HFFc6 (cell line): ENCODE results near the gene MAPKAP1. TPM values are rescaled to one million over a fixed set of nuclear protein-coding genes. Genes with fewer than 3 reads are reported as not detected.

Source experiments
- DNase-seq: peaks from one replicate; pipeline ENCODE4 v3.0.0-alpha.2; 2018
- H3K27ac Mint-ChIP-seq: 2 replicates; pipeline ENCODE4 v1.8.0; 2020; ENCODE audit warnings: mild to moderate bottlenecking, mixed read lengths
- H3K27me3 Mint-ChIP-seq: 2 replicates; pipeline ENCODE4 v1.8.0; 2021; ENCODE audit warnings: mild to moderate bottlenecking, moderate library complexity, mixed read lengths; ENCODE audit not compliant: insufficient read depth
- H3K36me3 Mint-ChIP-seq: 2 replicates; pipeline ENCODE4 v1.8.0; 2021; ENCODE audit warnings: low read depth, mixed read lengths
- H3K4me1 Mint-ChIP-seq: 2 replicates; pipeline ENCODE4 v1.8.0; 2020; ENCODE audit warnings: low read depth, mixed read lengths
- H3K4me3 Mint-ChIP-seq: 2 replicates; pipeline ENCODE4 v1.8.0; 2020; ENCODE audit warnings: mild to moderate bottlenecking, moderate library complexity, mixed read lengths
- H3K9me3 Mint-ChIP-seq: 2 replicates; pipeline ENCODE4 v1.8.0; 2020; ENCODE audit warnings: mild to moderate bottlenecking, mixed read lengths
- total RNA-seq, 6 experiments: library from RNA; stranded (reverse); fragmentation: NEBNext Ultra II Directional; extraction: Animal tissue kit (Norgen Biotek cat#: 25700); gene quantifications; 2 replicates in 1 of 6; 3 replicates in 5 of 6; pipeline ENCODE4 v1.2.3, GENCODE V29; 2021
- TF ChIP-seq, protein P1 (sequence below): fragments of 200-600 bp; sonication (generic); IDR thresholded peaks from 2 replicates; pipeline ENCODE4 v1.5.0; 2021; ENCODE audit warnings: antibody characterized with exemption, mild to moderate bottlenecking

MAPKAP1 gene
- total RNA-seq, 6 experiments from 2014 or later = 115 to 167 (median 130) TPM

DNA sequence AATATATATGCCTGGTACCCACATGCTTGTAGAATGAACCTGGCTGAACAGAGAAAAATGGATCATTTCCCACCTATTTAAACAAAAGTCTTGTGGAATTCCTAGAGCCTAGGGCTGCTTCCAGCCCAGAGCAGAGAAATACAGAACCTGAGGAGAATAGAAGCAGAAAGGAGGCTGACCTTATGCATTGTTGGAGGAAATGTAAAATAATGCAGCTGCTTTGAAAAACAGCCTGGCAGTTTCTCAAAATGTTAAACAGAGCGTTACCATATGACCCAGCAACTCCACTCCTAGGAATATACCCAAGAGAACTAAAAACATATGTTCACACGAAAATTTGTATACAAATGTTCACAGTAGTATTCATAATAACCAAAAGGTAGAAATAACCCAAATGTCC, 15.1 kb downstream of the MAPKAP1 start:
- peaks cover 27% of the 10 kb centered on the region for H3K4me1 Mint-ChIP-seq
- H3K4me3 Mint-ChIP-seq = no peak overlapping the region

GRCh38 chr9:125690679-125691078, 16.3 kb downstream of the MAPKAP1 start:
- peaks cover 28% of the 10 kb centered on the region for H3K4me1 Mint-ChIP-seq
- H3K27me3 Mint-ChIP-seq = no peaks in the 10 kb centered on the region
- TF ChIP-seq, protein P1, sequence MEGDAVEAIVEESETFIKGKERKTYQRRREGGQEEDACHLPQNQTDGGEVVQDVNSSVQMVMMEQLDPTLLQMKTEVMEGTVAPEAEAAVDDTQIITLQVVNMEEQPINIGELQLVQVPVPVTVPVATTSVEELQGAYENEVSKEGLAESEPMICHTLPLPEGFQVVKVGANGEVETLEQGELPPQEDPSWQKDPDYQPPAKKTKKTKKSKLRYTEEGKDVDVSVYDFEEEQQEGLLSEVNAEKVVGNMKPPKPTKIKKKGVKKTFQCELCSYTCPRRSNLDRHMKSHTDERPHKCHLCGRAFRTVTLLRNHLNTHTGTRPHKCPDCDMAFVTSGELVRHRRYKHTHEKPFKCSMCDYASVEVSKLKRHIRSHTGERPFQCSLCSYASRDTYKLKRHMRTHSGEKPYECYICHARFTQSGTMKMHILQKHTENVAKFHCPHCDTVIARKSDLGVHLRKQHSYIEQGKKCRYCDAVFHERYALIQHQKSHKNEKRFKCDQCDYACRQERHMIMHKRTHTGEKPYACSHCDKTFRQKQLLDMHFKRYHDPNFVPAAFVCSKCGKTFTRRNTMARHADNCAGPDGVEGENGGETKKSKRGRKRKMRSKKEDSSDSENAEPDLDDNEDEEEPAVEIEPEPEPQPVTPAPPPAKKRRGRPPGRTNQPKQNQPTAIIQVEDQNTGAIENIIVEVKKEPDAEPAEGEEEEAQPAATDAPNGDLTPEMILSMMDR = no peak
- H3K27ac Mint-ChIP-seq = no peak overlapping the region
- no peak for DNase-seq
- H3K4me3 Mint-ChIP-seq = no peak overlapping the region
- no peaks in the 10 kb centered on the region for H3K9me3 Mint-ChIP-seq
- peaks cover 22% of the 10 kb centered on the region; the same call in 1 of the 2 replicates for H3K36me3 Mint-ChIP-seq

More for the DNA sequence above, 15.1 kb downstream of the MAPKAP1 start:
- TF ChIP-seq, protein P1 = no peak
- Mint-ChIP-seq H3K36me3 (peaks cover 20% of the 10 kb centered on the region; the same call in 1 of the 2 replicates), H3K27ac (peak overlapping the region; percentile 19; the same call in 1 of the 2 replicates), H3K27me3 (no peaks in the 10 kb centered on the region), H3K9me3 (no peaks in the 10 kb centered on the region)
- DNase-seq = no peak

DNA sequence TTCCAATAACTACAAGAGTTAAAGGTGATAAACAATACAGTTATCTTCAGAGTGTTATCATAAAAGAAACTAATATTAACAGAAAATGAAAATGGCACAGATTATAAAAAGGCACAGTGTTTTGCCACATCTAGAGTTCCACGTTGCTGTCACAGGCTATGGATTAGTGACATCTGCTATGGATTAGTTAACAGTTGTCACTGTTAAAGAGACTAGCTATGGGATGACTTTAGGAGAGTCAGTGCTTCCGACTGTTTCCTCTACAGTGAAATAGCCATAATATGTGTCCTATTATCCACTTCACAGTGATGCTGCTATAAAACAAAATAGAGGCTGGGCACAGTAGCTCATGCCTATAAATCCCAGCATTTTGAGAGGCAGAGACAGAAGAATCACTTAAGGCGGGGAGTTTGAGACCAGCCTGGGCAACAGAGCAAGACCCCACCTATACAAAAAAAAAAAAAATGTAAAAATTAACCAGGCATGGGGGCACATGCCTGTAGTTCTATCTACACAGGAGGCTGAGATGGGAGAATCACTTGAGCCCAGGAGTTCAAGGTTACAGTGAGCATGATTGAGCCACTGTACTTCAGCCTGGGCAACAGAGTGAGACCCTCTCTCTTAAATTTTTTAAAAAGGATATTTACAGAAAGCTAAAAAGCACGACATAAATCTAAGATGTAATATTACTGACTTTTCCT, 19.7 kb downstream of the MAPKAP1 start:
- Mint-ChIP-seq H3K36me3 (peaks cover 32% of the 10 kb centered on the region; the same call in 1 of the 2 replicates), H3K4me1 (peaks cover 53% of the 10 kb centered on the region), H3K4me3 (no peak overlapping the region), H3K27ac (no peak overlapping the region), H3K27me3 (no peaks in the 10 kb centered on the region), H3K9me3 (no peaks in the 10 kb centered on the region)
- TF ChIP-seq, protein P1 = no peak
- DNase-seq = no peak

DNA sequence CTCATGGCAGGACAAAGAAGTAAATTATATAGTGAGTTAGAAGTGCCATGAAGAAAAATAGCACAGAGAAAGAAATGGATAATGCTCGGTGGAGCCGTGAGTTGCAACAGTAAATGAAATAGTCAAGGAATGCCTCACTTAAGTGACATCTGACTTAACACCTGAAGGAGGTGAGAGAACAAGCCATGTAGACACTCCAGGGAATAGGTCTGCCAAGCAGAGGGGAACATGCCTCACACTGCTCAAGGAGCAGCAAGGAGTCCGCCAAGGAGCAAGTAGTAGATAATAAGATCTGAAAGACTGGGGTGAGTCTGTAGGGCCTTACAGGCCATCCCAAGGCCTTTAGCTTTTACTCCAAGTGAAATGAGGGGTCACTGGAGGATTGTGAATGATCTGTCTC, 21.8 kb downstream of the MAPKAP1 start:
- no peaks in the 10 kb centered on the region for H3K27me3 Mint-ChIP-seq
- DNase-seq = no peak
- TF ChIP-seq, protein P1 = no peak
- H3K9me3 Mint-ChIP-seq = no peaks in the 10 kb centered on the region
- H3K36me3 Mint-ChIP-seq = peaks cover 25% of the 10 kb centered on the region; the same call in 1 of the 2 replicates
- no peak overlapping the region for H3K4me3 Mint-ChIP-seq
- H3K4me1 Mint-ChIP-seq = peaks cover 62% of the 10 kb centered on the region
- H3K27ac Mint-ChIP-seq = no peak overlapping the region

DNA sequence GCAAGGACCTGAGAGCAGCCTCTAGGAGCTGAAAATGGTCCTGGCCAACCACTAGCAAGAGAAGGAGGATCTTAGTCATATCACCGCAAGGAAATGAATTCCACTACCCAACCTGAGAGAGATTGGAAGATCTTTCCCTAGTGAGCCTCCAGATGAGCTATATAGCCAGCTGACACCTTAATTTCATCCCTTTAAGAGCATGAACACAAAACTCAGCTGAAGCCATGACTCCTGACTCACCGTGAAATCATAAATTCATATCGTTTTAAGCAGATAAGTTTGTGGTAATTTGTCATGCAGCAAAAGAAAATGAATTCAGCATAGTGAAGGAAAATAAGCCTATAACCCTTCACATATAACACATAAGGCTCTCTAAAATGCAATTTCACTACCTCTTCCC, 23.5 kb downstream of the MAPKAP1 start:
- DNase-seq = peak; percentile 71

More for the DNA sequence above, 23.5 kb downstream of the MAPKAP1 start:
- Mint-ChIP-seq H3K27me3 (no peaks in the 10 kb centered on the region), H3K4me3 (peak overlapping the region; percentile 7), H3K4me1 (peaks cover 68% of the 10 kb centered on the region), H3K27ac (peak overlapping the region; percentile 76), H3K9me3 (no peaks in the 10 kb centered on the region), H3K36me3 (peaks cover 28% of the 10 kb centered on the region; the same call in 1 of the 2 replicates)
- TF ChIP-seq, protein P1 = no peak
